COLO668 (cell line): Measurements from ENCODE around the gene MED22.

Experiments
- DNase-seq: peaks from one replicate; lab custom pipeline; 2025; ENCODE audit not compliant: unreplicated experiment; lab: John Stamatoyannopoulos, UW

The MED22 gene

DNA sequence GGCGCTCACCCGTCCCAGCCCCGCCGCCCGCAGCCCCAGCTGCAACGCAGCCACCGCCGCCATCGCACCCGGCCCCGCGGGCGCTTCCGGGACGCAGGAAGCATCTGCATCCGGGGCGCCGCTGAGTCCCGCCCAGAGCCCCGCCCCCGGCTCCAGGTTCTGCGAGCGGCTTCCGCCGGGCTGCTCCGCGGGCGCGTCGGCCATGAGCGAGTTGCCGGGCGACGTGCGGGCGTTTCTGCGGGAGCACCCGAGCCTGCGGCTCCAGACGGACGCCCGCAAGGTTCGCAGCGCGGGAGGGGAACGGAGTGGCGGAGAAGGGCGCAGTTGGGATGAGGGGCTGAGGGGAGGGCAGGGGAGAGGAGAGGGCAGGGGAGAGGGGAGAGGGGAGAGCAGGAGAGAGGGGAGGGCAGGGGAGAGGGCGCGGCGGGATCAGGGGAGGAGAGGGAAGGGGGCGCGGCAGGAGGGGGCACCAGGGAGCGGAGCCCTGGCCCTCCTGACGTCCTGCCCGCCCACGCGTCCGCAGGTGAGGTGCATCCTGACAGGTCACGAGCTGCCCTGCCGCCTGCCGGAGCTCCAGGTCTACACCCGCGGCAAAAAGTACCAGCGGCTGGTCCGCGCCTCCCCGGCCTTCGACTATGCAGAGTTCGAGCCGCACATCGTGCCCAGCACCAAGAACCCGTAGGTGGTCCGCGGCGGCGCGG lies 8.6 kb upstream of the MED22 start, which contains the start of the genes SURF1 and SURF2:
Gene SURF1, minus strand, starts transcription at position 97 of the 701 bp plus-strand sequence. Its CDS starts 34 bp downstream, at position 63.
Gene SURF2, plus strand, starts transcription at position 160 of the 701 bp plus-strand sequence. Its CDS starts 43 bp downstream, at position 203.
- DNase-seq = peak; percentile 94

DNA sequence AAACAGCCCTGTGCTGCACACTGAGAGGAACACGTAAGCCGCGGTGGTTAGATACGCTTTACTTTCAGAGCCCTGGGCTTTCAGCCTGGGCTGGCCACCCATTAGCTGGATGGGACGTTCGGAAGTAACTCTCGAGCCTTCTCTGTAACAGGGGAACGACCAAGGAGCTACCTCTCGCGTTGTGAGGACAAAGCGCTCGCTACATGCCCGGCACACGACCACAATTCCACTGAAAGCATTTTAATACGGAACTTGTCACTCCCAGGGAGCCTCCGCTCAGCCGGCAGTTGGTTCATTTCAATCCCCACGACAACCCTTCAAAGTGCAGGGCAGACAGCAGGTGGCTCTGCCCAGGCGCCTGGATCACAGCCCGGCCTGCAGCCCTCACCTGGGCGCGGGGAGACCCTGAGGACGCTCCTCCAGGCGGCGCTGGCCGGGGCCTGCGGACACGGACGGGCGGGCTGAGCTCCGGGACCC lies 8.0 kb upstream of the MED22 start:
- peak; percentile 65 for DNase-seq

DNA sequence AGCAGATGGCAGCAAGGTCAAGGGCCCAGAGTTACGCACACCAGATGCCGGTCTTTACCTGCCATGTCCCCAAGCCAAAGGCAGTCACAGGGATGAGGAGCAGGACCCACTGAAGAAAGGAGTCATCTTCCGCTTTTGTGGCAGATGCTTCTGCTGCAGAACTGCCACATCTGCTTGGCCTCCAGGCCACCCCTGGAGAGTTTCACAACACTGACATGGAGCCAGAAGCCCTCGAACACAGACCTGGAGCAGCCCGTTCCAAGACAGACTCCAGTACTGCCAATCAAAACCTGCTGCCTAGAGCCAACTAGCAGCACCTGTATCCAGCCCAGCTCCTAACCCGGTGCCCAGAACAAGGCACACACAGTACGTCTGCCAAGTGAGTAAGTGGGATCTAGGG lies 6.8 kb upstream of the MED22 start:
- no peak for DNase-seq

DNA sequence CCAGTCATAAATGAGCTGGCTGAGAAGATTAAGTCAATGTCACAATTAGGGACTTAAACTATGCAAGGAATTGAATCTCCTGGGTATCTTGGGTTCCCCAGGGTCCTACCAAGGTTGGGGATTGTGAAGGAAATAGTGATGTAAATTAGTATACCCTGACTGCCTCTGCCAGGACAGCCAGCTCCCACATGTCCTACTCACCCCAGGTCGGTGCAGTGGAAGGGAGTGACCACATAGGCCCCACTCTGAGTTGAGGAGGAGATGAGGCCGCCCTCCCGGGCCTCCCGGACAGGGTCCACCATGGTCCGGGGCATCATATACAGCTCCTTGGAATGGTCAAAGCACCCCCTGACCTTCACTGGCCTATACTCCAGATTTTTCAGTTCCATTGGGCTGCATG lies 5.6 kb upstream of the MED22 start:
- no peak for DNase-seq

DNA sequence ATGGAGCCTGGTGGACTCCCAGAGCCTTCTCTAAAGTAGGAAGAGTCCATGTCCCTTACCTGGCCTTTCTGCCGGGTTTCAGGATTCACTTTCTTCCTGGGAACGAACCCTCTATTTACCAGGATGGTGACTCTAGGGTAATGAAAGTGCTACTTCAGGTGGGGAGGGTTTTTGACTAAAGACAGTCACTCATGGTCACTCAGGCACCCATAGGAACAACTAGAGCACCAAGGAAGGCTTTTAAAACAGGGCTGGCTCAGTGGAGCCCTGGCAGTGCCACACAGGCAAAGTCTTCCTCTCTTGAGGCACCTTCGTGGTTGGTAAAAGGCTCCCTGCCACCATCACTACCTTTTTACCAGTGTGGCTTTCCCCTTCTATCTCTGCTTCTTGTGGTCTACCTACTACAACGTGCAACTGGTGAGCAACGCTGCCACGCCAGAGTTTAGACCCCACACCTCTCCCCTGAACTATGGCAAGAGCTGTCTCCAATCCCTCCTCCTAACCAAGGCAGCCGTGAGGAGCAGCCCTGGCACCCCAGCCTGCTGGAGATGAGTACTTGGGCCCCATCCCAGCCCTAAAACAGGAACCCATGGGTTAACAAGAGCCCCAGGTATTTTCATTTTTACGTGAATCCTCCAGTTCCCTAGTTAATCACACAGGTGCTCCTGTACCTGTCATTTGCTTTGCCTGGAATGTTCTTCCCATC lies 4.9 kb upstream of the MED22 start:
- DNase-seq = no peak

DNA sequence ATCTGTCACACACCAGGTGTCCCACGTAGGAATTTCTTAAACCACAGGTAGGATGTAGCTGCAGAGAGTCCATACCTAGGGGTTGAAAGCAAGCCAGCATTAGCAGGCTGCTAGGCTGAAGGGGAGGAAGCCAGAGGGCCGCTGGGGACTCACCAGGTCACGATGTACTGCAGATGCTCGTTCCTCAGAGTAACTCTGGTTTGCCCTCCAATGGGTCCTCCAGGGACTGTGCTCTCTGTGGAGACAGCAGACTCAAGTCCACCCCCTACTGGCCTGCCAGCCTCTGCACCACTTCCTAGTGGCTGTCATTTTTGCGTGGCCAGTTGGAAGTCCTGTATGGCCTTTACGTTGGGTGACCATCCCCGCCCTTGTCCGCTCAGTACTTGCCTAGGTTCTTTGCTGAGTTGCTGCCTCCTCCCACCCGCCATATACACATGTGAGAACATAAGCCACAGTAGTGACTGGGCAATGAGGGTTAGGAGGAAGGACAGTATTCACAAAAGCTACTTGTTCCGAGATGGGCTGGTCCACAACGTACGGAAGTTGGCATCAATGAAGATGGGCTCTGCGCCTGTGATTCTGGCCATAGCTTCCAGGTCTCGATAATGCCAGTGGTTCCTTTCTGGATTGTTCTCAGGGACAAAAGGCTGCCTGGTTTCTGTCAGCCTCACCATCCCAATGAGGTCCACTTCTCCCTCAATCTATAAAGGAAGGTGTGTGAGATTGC lies 4.1 kb upstream of the MED22 start:
- peak; percentile 44 for DNase-seq

DNA sequence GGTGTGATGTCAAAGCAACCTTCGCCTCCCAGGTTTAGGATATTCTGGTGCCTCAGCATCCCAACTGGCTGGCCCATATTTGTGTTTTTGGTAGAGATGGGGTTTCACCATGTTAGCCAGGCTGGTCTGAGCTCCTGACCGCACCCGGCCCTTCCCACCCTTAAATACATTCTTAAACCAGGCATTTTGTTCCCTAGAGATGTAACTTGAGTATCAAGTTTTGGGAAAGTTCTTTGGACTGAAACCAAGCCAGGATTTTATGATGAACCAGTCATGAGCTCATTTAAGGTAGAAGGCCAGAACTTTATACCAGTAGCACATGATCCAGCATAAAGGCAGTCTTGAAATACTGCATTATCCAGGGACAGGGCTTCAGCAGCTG lies 3.6 kb upstream of the MED22 start:
- no peak for DNase-seq

DNA sequence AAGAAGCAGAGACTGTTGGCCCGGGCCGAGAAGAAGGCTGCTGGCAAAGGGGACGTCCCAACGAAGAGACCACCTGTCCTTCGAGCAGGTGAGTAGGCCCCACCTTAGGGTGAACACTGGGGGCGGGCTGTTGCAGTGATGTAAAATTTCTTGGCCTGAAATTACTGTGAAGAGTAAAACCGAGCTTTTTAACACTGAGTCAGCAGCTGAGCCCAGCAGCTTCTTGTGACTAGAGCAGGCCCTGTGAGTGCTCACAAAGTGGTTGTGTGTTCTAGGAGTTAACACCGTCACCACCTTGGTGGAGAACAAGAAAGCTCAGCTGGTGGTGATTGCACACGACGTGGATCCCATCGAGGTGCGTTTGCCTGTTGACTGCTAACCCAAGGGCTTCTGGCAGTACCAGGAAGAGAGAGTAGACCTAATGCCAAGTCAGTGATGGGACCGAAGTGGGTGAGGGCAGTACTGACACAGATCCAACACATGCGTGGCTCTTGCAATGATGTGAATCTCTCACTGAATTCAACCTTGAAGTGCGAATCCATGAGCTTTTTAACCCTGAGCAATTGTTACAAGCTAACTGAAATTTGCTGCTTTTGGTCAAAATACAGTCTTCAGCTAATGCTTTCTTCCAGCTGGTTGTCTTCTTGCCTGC lies 2.2 kb upstream of the MED22 start:
- DNase-seq = no peak

DNA sequence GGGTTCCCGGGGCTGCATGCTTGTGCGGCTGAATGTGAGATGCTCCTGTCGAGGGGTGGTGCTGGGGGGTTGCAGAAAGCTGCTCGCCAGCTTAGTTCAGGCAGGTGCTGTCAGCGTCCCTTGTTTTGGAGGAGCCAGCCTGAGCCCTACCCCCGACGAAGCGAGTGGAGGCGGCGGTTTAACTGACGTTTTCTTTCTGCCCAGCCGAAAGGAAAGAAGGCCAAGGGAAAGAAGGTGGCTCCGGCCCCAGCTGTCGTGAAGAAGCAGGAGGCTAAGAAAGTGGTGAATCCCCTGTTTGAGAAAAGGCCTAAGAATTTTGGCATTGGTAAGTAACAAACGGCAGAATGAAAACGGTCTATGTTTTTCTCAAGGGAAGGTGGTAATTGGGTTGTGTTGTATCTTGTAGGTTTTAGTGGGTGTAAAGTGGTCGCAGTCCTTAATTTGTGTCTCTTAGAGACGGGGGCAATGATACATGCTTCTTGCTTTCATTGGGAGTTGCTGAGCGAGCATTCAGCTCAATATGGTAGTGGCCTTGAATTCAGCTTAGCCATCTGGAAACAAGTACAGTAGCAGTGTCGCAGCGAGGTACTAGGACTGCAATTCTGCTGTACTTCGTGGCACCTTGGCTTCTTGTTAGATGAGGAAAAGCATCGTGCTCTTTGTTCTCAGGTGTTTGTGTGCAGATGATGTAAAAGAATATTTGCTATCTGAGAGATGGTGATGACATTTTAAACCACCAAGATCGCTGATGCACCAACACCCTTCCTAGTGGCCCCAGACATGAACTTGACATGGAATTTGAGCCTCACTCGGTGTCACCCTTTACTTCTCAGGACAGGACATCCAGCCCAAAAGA lies 1.0 kb upstream of the MED22 start:
- DNase-seq = no peak

DNA sequence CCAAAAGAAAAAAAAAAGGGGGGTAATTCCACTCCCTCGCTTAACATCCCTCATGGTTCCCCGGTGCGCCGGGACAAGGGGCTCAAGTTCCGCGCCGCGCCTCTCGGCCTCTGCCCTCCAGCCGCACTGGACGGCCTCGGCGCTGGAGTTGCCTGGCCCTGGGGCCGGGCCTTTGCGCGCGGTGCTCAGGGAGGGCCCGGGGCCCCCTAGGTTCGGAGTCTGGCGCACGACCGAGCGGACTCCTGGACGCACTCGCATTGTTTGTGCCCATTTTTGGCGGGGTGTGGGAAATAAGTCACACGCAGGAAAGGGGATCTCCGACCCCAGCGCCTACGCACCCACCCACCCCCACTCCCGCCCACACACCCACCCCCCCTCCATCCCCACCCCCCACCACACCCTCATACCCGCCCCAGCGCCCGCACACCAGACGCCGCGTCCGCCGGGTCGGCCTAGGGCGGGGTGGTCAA lies 381 bp downstream of the MED22 start:
- DNase-seq = peak; percentile 58

DNA sequence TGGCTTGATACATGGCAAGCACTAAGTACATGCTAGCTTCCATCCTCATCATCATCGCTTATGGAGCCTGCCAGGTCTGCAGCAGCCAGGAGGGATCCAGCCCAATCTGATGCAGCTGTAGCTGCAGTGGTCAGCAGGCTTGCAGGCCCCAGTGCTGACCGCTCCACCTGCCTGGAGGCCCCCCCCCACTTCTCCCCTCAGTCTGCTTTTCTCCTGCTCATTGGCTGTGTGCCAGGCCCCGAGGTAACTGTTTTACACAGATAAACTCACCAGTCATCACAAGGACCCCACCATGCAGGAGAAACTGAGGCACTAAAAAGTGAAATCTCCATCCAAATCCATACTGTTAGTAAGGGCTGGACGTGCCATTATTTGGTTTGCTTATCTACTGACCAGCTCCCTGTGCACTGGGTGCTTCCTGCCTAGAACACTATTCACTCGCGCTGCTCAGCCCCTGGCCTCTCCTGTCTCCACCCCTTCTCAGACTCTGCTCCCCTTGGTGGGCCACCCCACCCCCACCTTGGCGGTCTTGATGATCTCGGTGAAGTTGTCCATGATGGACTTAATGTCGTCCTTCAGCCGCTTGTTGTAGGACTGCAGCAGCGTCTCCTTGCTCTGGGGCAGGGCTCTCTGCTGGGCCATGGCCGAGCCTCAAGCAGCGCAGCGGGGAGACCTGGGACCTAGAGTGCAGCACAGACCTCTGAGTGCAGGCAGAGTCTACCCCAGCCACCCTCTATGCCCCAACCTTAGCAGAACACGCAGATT lies 1.7 kb downstream of the MED22 start:
- DNase-seq = no peak

DNA sequence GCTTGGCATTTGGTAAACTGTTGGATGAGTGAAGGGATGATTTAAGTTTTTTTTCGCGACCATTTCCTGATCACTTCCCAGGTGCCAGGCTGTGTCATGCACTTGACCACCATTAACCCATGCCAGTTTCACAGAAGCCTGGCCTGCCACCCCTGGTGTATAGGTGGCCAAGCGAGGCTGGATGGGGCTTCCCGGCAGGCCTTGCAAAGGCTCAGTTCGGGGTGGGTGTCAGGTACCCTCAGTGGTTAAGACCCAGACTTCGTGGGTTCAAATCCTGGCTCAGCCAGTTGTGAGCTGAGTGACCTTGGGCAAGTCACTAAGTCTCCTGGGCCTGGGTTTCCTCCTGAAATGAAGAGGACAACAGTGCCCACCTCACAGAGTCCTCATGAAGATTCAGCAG lies 2.3 kb downstream of the MED22 start:
- DNase-seq = no peak

DNA sequence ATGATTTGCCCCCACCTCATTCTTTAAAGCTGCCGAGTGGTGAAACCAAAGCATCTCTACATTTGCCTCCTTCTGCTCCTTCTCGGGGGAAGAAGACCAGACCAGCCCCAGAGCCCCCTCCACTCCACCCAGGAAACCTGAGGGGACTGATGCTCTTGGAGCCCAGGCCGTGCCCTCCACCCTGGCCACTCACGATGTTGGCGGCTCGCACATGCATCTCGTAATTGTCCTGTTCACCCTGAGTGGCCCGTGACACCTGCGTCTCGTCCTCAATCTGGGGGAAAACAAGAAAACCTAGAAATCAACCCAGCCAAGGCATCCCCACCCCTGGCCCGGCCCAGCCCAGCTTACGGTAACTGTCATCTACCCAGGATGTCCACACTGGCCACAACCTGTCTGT lies 3.0 kb downstream of the MED22 start:
- no peak for DNase-seq

DNA sequence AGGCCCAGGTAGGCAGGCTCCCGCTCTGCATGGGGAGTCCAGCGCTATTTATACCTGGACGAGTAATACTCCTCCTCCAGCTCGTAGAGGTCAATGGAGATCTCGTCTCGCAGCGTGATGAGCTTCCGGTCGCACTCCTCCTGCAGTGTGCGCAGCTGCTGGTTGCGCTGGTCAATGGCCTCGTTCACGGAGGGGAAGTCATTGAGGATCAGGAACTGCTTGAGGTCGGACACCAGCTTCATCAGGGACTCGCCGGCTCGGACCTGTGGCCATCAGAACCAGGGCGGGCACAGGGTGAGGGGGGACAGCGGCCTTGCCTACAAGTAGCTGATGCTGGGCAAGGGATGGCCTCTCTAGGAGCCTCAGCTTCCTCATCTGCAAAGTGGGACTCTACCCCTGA lies 3.9 kb downstream of the MED22 start:
- DNase-seq = no peak

DNA sequence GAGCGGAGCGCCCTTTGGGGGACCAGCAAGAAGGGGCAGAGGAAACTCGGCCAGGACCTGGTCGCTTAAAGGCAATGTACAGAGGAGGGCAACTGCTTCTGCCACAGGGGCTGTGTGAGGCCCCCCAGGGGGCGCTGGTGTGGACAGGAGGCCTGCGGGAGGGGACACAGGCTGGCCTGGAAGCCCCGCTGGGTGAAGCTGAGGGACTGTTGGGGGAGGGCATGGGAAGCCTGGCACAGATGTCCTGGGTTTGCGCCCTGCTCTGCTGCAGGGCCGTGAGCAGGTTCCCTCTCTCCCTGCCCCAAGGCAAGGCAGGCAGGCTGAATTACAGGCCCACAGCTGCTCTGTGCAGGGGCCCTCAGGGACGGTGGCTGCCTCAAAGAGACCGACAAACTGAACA lies 5.4 kb downstream of the MED22 start:
- DNase-seq = peak; percentile 10

DNA sequence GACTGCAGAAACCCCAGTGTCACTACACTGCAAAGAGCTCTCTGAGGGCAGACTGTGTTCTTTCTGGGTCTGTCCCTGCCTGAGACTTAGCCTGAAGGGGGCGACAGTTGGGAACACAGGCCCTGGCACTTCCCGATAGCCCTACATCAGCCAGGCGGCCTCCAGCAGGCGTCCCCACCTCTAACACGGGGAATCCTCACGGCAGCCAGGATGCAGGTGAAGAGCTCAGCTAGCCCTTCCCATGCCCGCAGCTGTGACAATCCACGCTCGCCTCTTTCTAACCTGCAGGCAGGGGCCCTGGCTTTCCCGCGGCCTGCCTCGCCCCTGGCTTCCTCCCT lies 5.9 kb downstream of the MED22 start:
- DNase-seq = peak; percentile 4

DNA sequence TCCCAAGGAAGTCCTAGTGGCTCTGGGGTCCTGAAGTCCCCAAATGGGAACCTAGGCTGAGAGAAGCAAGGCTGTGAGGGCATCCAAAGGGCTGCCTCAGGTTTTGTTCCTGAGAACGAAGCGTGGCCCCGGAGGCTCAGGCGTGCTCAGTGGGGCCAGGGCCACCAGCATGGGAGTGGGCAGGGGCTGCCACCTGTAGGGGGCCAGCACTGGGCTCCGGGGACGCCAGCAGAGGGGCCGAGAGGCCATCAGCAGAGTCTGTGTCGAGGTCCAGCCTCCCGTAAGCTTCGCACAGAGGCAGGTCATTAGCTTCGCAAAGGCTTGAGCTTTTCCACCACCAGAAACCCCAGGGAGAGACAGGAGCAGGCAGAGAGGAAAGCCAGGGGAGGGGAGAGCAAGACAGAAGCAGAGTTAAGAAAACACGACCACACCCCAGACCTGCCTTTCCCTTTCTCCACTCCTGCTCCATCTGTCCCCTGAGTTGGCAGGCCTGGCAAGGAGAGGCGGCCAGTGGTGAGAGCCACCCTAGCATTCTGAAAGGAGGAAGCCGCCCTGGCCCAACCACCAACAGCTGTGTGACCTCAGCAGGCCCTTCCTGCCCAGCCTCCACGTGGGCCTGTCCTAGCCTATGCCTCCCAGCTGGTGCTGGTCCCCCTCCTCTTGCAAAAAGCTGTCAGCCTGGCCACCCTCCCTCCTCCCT lies 6.4 kb downstream of the MED22 start:
- no peak for DNase-seq

DNA sequence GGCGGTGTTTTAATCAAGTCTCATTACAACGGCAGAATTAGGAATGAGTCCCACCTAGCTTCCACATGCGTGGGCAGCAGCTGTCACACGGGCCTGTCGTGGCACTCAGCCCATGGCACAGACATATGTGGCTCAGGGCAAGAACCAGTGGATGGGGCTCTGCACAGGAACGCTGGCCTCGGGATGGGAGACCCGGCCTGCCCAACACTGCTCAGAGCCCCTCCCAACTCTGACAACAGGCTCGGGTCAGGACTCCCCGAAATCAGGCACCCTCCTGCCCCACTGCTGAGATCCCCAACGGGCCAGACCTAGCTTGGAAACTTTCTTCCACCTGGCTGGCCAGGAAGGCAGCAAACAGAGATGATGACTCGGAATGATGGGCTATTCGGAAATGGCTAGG lies 7.0 kb downstream of the MED22 start:
- DNase-seq = no peak

DNA sequence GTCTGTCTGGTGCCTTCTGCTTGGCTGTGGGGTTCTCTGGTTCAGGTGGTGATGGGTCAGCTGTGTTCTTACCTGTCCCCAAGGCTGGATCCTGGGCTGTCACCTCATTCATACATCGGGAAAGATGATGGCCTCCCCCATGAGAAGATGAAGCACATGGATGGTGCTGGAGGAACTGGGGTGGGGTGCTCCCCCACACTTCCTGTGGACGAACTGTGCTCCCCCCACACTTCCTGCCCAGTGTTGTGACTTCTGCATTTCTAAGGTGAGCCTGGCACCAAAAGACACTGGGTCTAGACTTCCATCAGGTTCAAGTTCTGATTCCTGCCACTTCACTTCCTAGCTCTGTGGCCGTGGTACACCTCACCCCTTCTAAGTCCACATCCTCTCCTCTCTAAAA lies 7.7 kb downstream of the MED22 start:
- DNase-seq = no peak
